Activated naive CD8-positive, alpha-beta T cell (primary cell): ENCODE data around the gene MYRFL.

Experiments used
- H3K27ac Mint-ChIP-seq: one replicate; pipeline ENCODE4 v1.8.0; 2021; ENCODE audit warnings: mixed read lengths
- H3K27me3 Mint-ChIP-seq: one replicate; pipeline ENCODE4 v1.8.0; 2021; ENCODE audit warnings: mixed read lengths
- H3K36me3 Mint-ChIP-seq: one replicate; pipeline ENCODE4 v1.8.0; 2021; ENCODE audit warnings: mixed read lengths
- H3K4me1 Mint-ChIP-seq: one replicate; pipeline ENCODE4 v1.8.0; 2021; ENCODE audit warnings: low read depth, mixed read lengths
- H3K4me3 Mint-ChIP-seq: one replicate; pipeline ENCODE4 v1.8.0; 2021; ENCODE audit warnings: mild to moderate bottlenecking, mixed read lengths
- H3K9me3 Mint-ChIP-seq: one replicate; pipeline ENCODE4 v1.8.0; 2021; ENCODE audit warnings: low read depth, mixed read lengths

Gene MYRFL

GRCh38 chr12:69922999-69923398 lies 98.0 kb downstream of the MYRFL start:
- Mint-ChIP-seq H3K27ac (no peak overlapping the region), H3K9me3 (no peaks in the 10 kb centered on the region), H3K27me3 (peaks cover 3% of the 10 kb centered on the region), H3K4me3 (no peak overlapping the region), H3K36me3 (no peaks in the 10 kb centered on the region), H3K4me1 (no peaks in the 10 kb centered on the region)

- Mint-ChIP-seq H3K9me3 (no peaks in the 10 kb centered on the region), H3K4me1 (no peaks in the 10 kb centered on the region), H3K27me3 (peaks cover 14% of the 10 kb centered on the region)
Observed at GRCh38 chr12:69925291-69925690, 100.3 kb downstream of the MYRFL start.

GRCh38 chr12:69927164-69927563 lies 102.1 kb downstream of the MYRFL start:
- Mint-ChIP-seq H3K4me1 (no peaks in the 10 kb centered on the region), H3K36me3 (no peaks in the 10 kb centered on the region), H3K4me3 (no peak overlapping the region), H3K27ac (no peak overlapping the region), H3K9me3 (no peaks in the 10 kb centered on the region), H3K27me3 (peaks cover 14% of the 10 kb centered on the region)

More at GRCh38 chr12:69925291-69925690, 100.3 kb downstream of the MYRFL start:
- H3K27ac Mint-ChIP-seq: no peak overlapping the region
- no peaks in the 10 kb centered on the region for H3K36me3 Mint-ChIP-seq
- H3K4me3 Mint-ChIP-seq: no peak overlapping the region

GRCh38 chr12:69929125-69929524 lies 104.1 kb downstream of the MYRFL start:
- H3K9me3 Mint-ChIP-seq: no peaks in the 10 kb centered on the region
- H3K36me3 Mint-ChIP-seq: no peaks in the 10 kb centered on the region
- peaks cover 14% of the 10 kb centered on the region for H3K27me3 Mint-ChIP-seq
- H3K4me3 Mint-ChIP-seq: no peak overlapping the region
- H3K27ac Mint-ChIP-seq: no peak overlapping the region
- no peaks in the 10 kb centered on the region for H3K4me1 Mint-ChIP-seq

GRCh38 chr12:69929531-69929930 lies 104.5 kb downstream of the MYRFL start:
- Mint-ChIP-seq H3K9me3 (no peaks in the 10 kb centered on the region), H3K27me3 (peaks cover 15% of the 10 kb centered on the region), H3K36me3 (no peaks in the 10 kb centered on the region), H3K4me3 (no peak overlapping the region), H3K27ac (no peak overlapping the region), H3K4me1 (no peaks in the 10 kb centered on the region)

GRCh38 chr12:69931569-69931968 lies 106.5 kb downstream of the MYRFL start:
- H3K4me3 Mint-ChIP-seq: no peak overlapping the region
- no peaks in the 10 kb centered on the region for H3K36me3 Mint-ChIP-seq
- peaks cover 17% of the 10 kb centered on the region for H3K27me3 Mint-ChIP-seq
- no peaks in the 10 kb centered on the region for H3K4me1 Mint-ChIP-seq
- H3K9me3 Mint-ChIP-seq: no peaks in the 10 kb centered on the region
- no peak overlapping the region for H3K27ac Mint-ChIP-seq

GRCh38 chr12:69932154-69932553 lies 107.1 kb downstream of the MYRFL start:
- no peak overlapping the region for H3K4me3 Mint-ChIP-seq
- peaks cover 17% of the 10 kb centered on the region for H3K27me3 Mint-ChIP-seq
- H3K4me1 Mint-ChIP-seq: no peaks in the 10 kb centered on the region
- no peak overlapping the region for H3K27ac Mint-ChIP-seq
- H3K36me3 Mint-ChIP-seq: no peaks in the 10 kb centered on the region
- no peaks in the 10 kb centered on the region for H3K9me3 Mint-ChIP-seq

GRCh38 chr12:69932676-69933552 lies 107.9 kb downstream of the MYRFL start:
- H3K4me3 Mint-ChIP-seq: no peak overlapping the region
- H3K27ac Mint-ChIP-seq: no peak overlapping the region
- peaks cover 19% of the 10 kb centered on the region for H3K27me3 Mint-ChIP-seq
- H3K4me1 Mint-ChIP-seq: no peaks in the 10 kb centered on the region
- no peaks in the 10 kb centered on the region for H3K9me3 Mint-ChIP-seq
- no peaks in the 10 kb centered on the region for H3K36me3 Mint-ChIP-seq

- Mint-ChIP-seq H3K27me3 (peaks cover 15% of the 10 kb centered on the region), H3K36me3 (no peaks in the 10 kb centered on the region), H3K27ac (no peak overlapping the region), H3K9me3 (no peaks in the 10 kb centered on the region), H3K4me1 (no peaks in the 10 kb centered on the region), H3K4me3 (no peak overlapping the region)
Observed at GRCh38 chr12:69934011-69934410, 109.0 kb downstream of the MYRFL start.

- Mint-ChIP-seq H3K9me3 (no peaks in the 10 kb centered on the region), H3K36me3 (no peaks in the 10 kb centered on the region), H3K27me3 (peaks cover 8% of the 10 kb centered on the region), H3K27ac (no peak overlapping the region), H3K4me3 (no peak overlapping the region), H3K4me1 (no peaks in the 10 kb centered on the region)
Observed at GRCh38 chr12:69935651-69936100, 110.6 kb downstream of the MYRFL start.

GRCh38 chr12:69936214-69936731 lies 111.2 kb downstream of the MYRFL start:
- no peaks in the 10 kb centered on the region for H3K36me3 Mint-ChIP-seq
- H3K27me3 Mint-ChIP-seq: peaks cover 8% of the 10 kb centered on the region
- no peak overlapping the region for H3K27ac Mint-ChIP-seq
- no peaks in the 10 kb centered on the region for H3K9me3 Mint-ChIP-seq
- H3K4me1 Mint-ChIP-seq: no peaks in the 10 kb centered on the region
- H3K4me3 Mint-ChIP-seq: no peak overlapping the region

GRCh38 chr12:69936766-69937165 lies 111.7 kb downstream of the MYRFL start:
- Mint-ChIP-seq H3K9me3 (no peaks in the 10 kb centered on the region), H3K27me3 (peaks cover 8% of the 10 kb centered on the region), H3K36me3 (no peaks in the 10 kb centered on the region), H3K4me3 (no peak overlapping the region), H3K4me1 (no peaks in the 10 kb centered on the region), H3K27ac (no peak overlapping the region)

GRCh38 chr12:69947123-69947522 lies 122.1 kb downstream of the MYRFL start:
- no peak overlapping the region for H3K4me3 Mint-ChIP-seq

GRCh38 chr12:69947897-69948296 lies 122.9 kb downstream of the MYRFL start:
- H3K27me3 Mint-ChIP-seq: peaks cover 2% of the 10 kb centered on the region

More at GRCh38 chr12:69947123-69947522, 122.1 kb downstream of the MYRFL start:
- no peak overlapping the region for H3K27ac Mint-ChIP-seq
- no peaks in the 10 kb centered on the region for H3K36me3 Mint-ChIP-seq
- H3K9me3 Mint-ChIP-seq: no peaks in the 10 kb centered on the region
- H3K4me1 Mint-ChIP-seq: no peaks in the 10 kb centered on the region
- peaks cover 2% of the 10 kb centered on the region for H3K27me3 Mint-ChIP-seq

GRCh38 chr12:69948851-69949250 lies 123.8 kb downstream of the MYRFL start:
- H3K27ac Mint-ChIP-seq: no peak overlapping the region
- H3K36me3 Mint-ChIP-seq: no peaks in the 10 kb centered on the region
- H3K27me3 Mint-ChIP-seq: peaks cover 2% of the 10 kb centered on the region
- H3K9me3 Mint-ChIP-seq: no peaks in the 10 kb centered on the region
- no peak overlapping the region for H3K4me3 Mint-ChIP-seq
- no peaks in the 10 kb centered on the region for H3K4me1 Mint-ChIP-seq

More at GRCh38 chr12:69947897-69948296, 122.9 kb downstream of the MYRFL start:
- Mint-ChIP-seq H3K4me1 (no peaks in the 10 kb centered on the region), H3K27ac (no peak overlapping the region), H3K36me3 (no peaks in the 10 kb centered on the region), H3K9me3 (no peaks in the 10 kb centered on the region), H3K4me3 (no peak overlapping the region)
